Tibial nerve (tissue), 4 donors: Measurements from ENCODE around the gene NCOA7. TPM values are rescaled to one million over a fixed set of nuclear protein-coding genes. Genes with fewer than 3 reads are reported as not detected.

Source experiments
- DNase-seq, 2 donors: peaks; one replicate each; pipeline ENCODE4 v3.0.0-alpha.2; 2019; ENCODE audit warnings: low spot score in 2 of 2
- H3K27ac ChIP-seq, 4 donors: fragments of 200-600 bp; sonication (generic) in 3 of 4; one replicate each; pipeline ENCODE4 v1.5.1; 2017 to 2019; ENCODE audit warnings: mild to moderate bottlenecking in 1 of 4
- H3K27me3 ChIP-seq, 2 donors: fragments of 200-600 bp; sonication (generic) in 1 of 2; one replicate each; pipeline versions ENCODE4 v1.5.1 to v1.6.0; 2017 to 2019
- H3K36me3 ChIP-seq, 3 donors: fragments of 200-600 bp; sonication (generic); one replicate each; pipeline ENCODE4 v1.5.1; 2018 to 2019
- H3K4me1 ChIP-seq, 4 donors: fragments of 200-600 bp; sonication (generic) in 3 of 4; one replicate each; pipeline ENCODE4 v1.5.1; 2017 to 2019
- H3K4me3 ChIP-seq, 4 donors: fragments of 200-600 bp; sonication (generic) in 3 of 4; one replicate each; pipeline ENCODE4 v1.5.1; 2017 to 2019; ENCODE audit warnings: mild to moderate bottlenecking in 1 of 4, moderate library complexity in 1 of 4
- H3K9me3 ChIP-seq, 4 donors: fragments of 200-600 bp; sonication (generic) in 3 of 4; one replicate each; pipeline ENCODE4 v1.5.1; 2017 to 2019
- EP300 ChIP-seq, 2 donors: sonication (generic); formaldehyde crosslinking; IDR thresholded peaks; one replicate each; pipeline ENCODE4 v1.6.1; 2017; ENCODE audit warnings: antibody characterized with exemption in 2 of 2, mild to moderate bottlenecking in 1 of 2
- POLR2A ChIP-seq, 2 donors: fragments of 450-650 bp; IDR thresholded peaks; one replicate each; pipeline ENCODE4 v1.6.1; 2017; ENCODE audit warnings: antibody characterized with exemption in 2 of 2, mild to moderate bottlenecking in 2 of 2, moderate library complexity in 2 of 2
- WGBS, 2 donors: methylation state at CpG; one replicate each; pipeline ENCODE4 v1.1.5; 2018; 5-methylcytosine and 5-hydroxymethylcytosine counted together
- total RNA-seq, 4 donors: library from RNA; depleted of rRNA; stranded (reverse); fragments of >200 nt; gene quantifications; one replicate each; pipeline ENCODE4 v1.1.0, GENCODE V29; 2016
- TF ChIP-seq, protein P1 (sequence below), 5 experiments: fragments of 200-600 bp in 3 of 5; fragments of 450-650 bp in 2 of 5; sonication (generic) in 3 of 5; IDR thresholded peaks; one replicate each; pipeline ENCODE4 v1.5.1; 2016 to 2019; ENCODE audit warnings: antibody characterized with exemption in 5 of 5, mild to moderate bottlenecking in 3 of 5, moderate library complexity in 2 of 5

NCOA7 gene
- total RNA-seq, 4 donors from 2014 or later = 38.7 to 86.7 (median 59.7) TPM

DNA sequence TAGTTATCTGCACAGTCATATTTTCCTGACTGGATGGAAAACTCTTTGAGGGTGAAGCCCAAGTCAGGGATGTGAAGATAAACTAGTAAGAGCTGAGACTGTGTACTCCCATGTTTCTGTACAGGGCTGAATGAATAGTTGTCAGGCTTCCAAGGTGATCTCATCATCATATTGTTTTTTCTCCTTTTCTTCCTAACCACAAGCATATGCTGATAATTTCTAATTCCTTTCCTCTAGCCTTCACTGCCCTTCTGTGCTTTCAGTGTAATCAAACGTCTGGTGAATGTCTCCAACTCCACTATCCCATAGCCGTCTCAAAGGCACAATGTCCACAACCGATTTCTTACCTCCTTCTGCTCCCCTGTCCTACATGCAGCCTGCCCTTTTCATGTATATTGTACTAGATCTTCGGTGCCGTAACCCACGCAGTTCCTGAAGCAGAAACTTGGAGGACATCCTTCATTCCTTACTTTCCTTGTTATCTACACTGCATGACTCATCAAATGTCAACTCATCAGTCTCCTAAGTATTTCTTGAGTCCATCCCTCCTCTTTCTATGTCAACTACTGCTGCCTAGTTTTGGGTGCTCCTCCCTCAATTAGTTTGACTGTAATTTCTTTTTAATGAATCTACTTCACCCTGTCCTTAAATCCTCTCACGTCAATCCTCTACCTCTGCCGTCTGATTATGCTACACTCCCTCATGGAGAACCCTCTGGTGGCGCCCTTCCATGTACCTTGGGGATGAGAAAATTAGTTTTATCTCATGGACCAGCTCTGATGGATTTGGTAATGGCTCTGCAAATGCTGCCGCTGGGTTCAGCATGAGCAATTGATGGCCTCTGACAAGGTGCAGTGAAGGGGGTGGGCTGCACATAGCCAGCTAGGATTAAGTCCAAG, 21.9 kb downstream of the NCOA7 start:
- Histone ChIP-seq H3K27ac (peak overlapping the region in 2 of 4 donors; percentile 48 to 71), H3K4me1 (peaks cover 0 to 84% (median 26%) of the 10 kb centered on the region in 4 donors), H3K27me3 (no peaks in the 10 kb centered on the region), H3K9me3 (no peaks in the 10 kb centered on the region), H3K4me3 (no peak overlapping the region), H3K36me3 (peaks cover 0 to 9% (median 0%) of the 10 kb centered on the region in 3 donors)
- peak in 1 of 2 donors; percentile 20 for TF ChIP-seq EP300 (IDR thresholded peaks at IDR 0.05)
- TF ChIP-seq, protein P1, sequence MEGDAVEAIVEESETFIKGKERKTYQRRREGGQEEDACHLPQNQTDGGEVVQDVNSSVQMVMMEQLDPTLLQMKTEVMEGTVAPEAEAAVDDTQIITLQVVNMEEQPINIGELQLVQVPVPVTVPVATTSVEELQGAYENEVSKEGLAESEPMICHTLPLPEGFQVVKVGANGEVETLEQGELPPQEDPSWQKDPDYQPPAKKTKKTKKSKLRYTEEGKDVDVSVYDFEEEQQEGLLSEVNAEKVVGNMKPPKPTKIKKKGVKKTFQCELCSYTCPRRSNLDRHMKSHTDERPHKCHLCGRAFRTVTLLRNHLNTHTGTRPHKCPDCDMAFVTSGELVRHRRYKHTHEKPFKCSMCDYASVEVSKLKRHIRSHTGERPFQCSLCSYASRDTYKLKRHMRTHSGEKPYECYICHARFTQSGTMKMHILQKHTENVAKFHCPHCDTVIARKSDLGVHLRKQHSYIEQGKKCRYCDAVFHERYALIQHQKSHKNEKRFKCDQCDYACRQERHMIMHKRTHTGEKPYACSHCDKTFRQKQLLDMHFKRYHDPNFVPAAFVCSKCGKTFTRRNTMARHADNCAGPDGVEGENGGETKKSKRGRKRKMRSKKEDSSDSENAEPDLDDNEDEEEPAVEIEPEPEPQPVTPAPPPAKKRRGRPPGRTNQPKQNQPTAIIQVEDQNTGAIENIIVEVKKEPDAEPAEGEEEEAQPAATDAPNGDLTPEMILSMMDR (IDR thresholded peaks at IDR 0.05) = no peak
- no peak for DNase-seq
- 62 to 65% methylated on average over 10 of the region's 10 CpGs for WGBS, 2 donors

DNA sequence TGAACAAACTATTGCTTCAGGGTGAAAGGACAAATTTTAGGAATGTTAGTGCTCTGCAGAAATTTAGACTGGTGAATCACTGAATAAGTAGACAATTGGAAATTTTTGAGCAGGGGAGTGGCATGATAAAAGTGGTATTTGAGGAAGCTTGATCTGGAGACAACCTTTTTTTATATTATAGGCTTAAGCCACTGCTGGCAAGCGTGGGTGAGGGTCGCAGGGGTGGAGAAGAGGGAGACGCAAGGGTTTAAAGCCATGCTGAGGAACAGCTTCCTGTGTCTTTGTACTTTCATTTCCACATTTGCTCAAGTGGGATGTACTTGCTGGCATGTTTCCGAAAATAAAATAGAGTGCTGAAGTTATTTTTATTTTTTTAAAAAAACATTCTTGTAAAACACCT, 23.7 kb downstream of the NCOA7 start:
- Histone ChIP-seq H3K27ac (peak overlapping the region in 2 of 4 donors; percentile 43 to 70), H3K27me3 (no peaks in the 10 kb centered on the region), H3K9me3 (no peaks in the 10 kb centered on the region), H3K4me3 (no peak overlapping the region), H3K36me3 (no peaks in the 10 kb centered on the region), H3K4me1 (peaks cover 0 to 89% (median 41%) of the 10 kb centered on the region in 4 donors)
- 20 to 38% methylated on average over 4 of the region's 4 CpGs for WGBS, 2 donors
- TF ChIP-seq EP300 (IDR thresholded peaks at IDR 0.05) = no peak
- TF ChIP-seq, protein P1 (IDR thresholded peaks at IDR 0.05) = no peak
- no peak for TF ChIP-seq POLR2A (IDR thresholded peaks at IDR 0.05)
- no peak for DNase-seq

DNA sequence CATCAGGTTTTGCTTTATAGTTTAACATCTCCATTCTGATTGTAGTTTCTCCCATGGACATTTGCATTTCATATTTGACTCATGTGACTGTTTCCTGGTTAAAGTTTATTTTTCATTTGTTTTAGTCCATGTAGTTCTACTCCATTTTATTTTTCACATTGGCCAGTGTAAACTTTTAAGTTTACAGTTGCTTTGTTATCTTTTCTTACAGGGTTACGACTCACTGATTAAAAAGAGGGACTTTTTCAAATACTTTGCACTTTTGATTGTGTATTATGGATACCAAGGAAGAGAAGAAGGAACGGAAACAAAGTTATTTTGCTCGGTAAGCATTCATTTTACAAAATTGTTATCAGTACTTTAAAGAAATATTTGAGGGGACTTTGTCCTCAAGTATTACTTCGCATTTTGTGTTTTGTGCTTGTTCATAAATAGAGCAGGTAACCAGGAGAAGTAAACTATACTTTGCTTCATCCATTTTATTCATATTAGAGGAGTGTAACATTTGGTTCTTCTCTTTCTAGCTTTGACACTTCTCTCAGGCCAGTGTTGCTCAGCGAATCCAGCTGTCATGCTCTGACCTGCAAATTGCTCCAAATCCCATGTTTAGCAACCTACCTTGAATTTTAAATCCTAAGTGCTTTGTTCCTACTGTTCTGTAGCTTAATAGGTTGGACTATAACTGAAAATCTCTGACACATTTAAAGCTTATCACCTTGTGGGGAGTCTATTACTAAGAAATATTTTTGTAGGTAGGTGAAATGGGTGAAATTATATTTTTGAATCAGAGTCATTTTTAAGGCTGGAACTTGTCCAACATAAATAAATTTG, 24.5 kb downstream of the NCOA7 start:
- H3K4me1 ChIP-seq = peaks cover 0 to 88% (median 40%) of the 10 kb centered on the region in 4 donors
- TF ChIP-seq POLR2A (IDR thresholded peaks at IDR 0.05) (no peak), EP300 (IDR thresholded peaks at IDR 0.05) (no peak)
- TF ChIP-seq, protein P1 (IDR thresholded peaks at IDR 0.05) = no peak
- no peaks in the 10 kb centered on the region for H3K27me3 ChIP-seq
- H3K27ac ChIP-seq = peak overlapping the region in 2 of 4 donors; percentile 43 to 70
- no peak overlapping the region for H3K4me3 ChIP-seq
- no peak for DNase-seq
- WGBS, 2 donors = 58 to 60% methylated on average over 5 of the region's 5 CpGs
- H3K9me3 ChIP-seq = no peaks in the 10 kb centered on the region
- H3K36me3 ChIP-seq = peaks cover 0 to 4% (median 0%) of the 10 kb centered on the region in 3 donors

DNA sequence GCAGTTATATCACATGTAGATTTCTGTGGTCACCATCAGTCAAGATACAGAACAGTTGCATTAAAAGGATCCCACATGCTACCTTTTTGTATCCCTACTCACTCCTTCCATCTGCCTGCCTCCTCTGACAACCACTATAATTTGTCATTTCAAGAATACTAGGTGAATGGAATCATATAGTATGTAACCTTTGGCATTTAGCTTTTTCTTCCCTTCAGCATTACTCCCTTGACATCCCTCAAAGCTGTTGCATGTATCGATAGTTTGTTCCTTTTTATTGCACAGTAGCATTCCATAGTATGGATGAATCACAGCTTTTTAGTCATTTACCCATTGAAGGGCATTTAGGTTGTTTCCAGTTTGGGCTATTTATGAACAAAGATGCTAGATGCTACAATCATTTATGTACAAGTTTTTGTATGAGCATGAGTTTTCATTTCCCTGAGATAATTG, 26.1 kb downstream of the NCOA7 start:
- Histone ChIP-seq H3K4me3 (no peak overlapping the region), H3K36me3 (peaks cover 0 to 10% (median 0%) of the 10 kb centered on the region in 3 donors), H3K4me1 (peaks cover 0 to 86% (median 35%) of the 10 kb centered on the region in 4 donors), H3K27me3 (no peaks in the 10 kb centered on the region), H3K9me3 (no peaks in the 10 kb centered on the region), H3K27ac (no peak overlapping the region)
- DNase-seq = no peak
- TF ChIP-seq, protein P1 (IDR thresholded peaks at IDR 0.05) = no peak
- TF ChIP-seq EP300 (IDR thresholded peaks at IDR 0.05) (no peak), POLR2A (IDR thresholded peaks at IDR 0.05) (no peak)
- WGBS, 2 donors = 73 to 91% methylated on average over 1 of the region's 1 CpG
